IMR-90 (cell line): ENCODE measurements around the gene ZSCAN5A. TPM values are rescaled to one million over a fixed set of nuclear protein-coding genes. Genes with fewer than 3 reads are reported as not detected.

Experiments
- ATAC-seq: fragments of 200-7000 bp; cut with Tn5 transposase; 2 replicates; pipeline ENCODE4 v1.9.1; 2020; ENCODE audit warnings: low read depth, mild to moderate bottlenecking, moderate library complexity
- BruUV-seq: library from RNA; stranded (reverse); fragments of 400-500 nt; replicated peaks from 2 replicates; lab custom pipeline; 2021; lab: Mats Ljungman, UMichigan
- CTCF ChIA-PET: fragments of 300-600 bp; formaldehyde crosslinking; extraction: SDS; loops from one replicate; lab custom pipeline; 2021; ENCODE audit warnings: antibody characterized with exemption; lab: Yijun Ruan, JAX
- POLR2A ChIA-PET: fragments of 300-600 bp; sonication (Branson Sonifier 250); formaldehyde crosslinking; loops from one replicate; lab custom pipeline; 2022; ENCODE audit warnings: antibody characterized with exemption; ENCODE audit not compliant: unreplicated experiment; lab: Charles Lee
- DNase-seq: peaks from one replicate; pipeline ENCODE4 v3.0.0; 2013
- H2AFZ ChIP-seq: replicated peaks from 2 replicates; pipeline ENCODE3; 2013; ENCODE audit warnings: low read length, mild to moderate bottlenecking; ENCODE audit not compliant: poor library complexity
- H2AK5ac ChIP-seq: 2 replicates; pipeline ENCODE4 v1.6.1; 2013; ENCODE audit warnings: low read depth, low read length, inconsistent platforms
- H2AK9ac ChIP-seq: replicated peaks from 2 replicates; pipeline ENCODE3; 2013; ENCODE audit warnings: mild to moderate bottlenecking, low read depth, low read length, moderate library complexity; ENCODE audit not compliant: poor library complexity
- H2BK120ac ChIP-seq: 2 replicates; pipeline ENCODE4 v1.6.1; 2013; ENCODE audit warnings: low read depth, low read length, inconsistent platforms
- H2BK15ac ChIP-seq: 3 replicates; pipeline ENCODE4 v1.6.1; 2013; ENCODE audit warnings: low read depth, low read length, inconsistent platforms
- H2BK20ac ChIP-seq: 2 replicates; pipeline ENCODE4 v1.6.1; 2013; ENCODE audit warnings: low read depth, mild to moderate bottlenecking, inconsistent platforms, low read length, moderate library complexity
- H2BK5ac ChIP-seq: 2 replicates; pipeline ENCODE4 v1.6.1; 2013; ENCODE audit warnings: mild to moderate bottlenecking, low read depth, low read length, inconsistent platforms; ENCODE audit not compliant: poor library complexity, severe bottlenecking
- H3K14ac ChIP-seq: replicated peaks from 2 replicates; pipeline ENCODE4 v1.6.1; 2013; ENCODE audit warnings: low read depth, low read length, inconsistent platforms
- H3K18ac ChIP-seq: 2 replicates; pipeline ENCODE4 v1.6.1; 2013; ENCODE audit warnings: low read depth, low read length, control low read depth
- H3K23ac ChIP-seq: 2 replicates; pipeline ENCODE4 v1.6.1; 2013; ENCODE audit warnings: low read depth, low read length, inconsistent platforms
- H3K27ac ChIP-seq: 2 replicates; pipeline ENCODE4 v1.5.1; 2013; ENCODE audit warnings: mild to moderate bottlenecking, control low read depth, low read length; ENCODE audit not compliant: insufficient read depth
- H3K27me3 ChIP-seq: 2 replicates; pipeline ENCODE4 v1.6.1; 2013; ENCODE audit warnings: low read length; ENCODE audit not compliant: control insufficient read depth, insufficient read depth
- H3K36me3 ChIP-seq: 2 replicates; pipeline ENCODE4 v1.6.1; 2013; ENCODE audit warnings: low read length, mixed read lengths; ENCODE audit not compliant: control insufficient read depth, insufficient read depth
- H3K4ac ChIP-seq: 2 replicates; pipeline ENCODE4 v1.6.1; 2013; ENCODE audit warnings: low read depth, low read length, inconsistent platforms
- H3K4me1 ChIP-seq: 2 replicates; pipeline ENCODE4 v1.6.1; 2013; ENCODE audit warnings: low read length, mixed read lengths; ENCODE audit not compliant: control insufficient read depth, insufficient read depth
- H3K4me2 ChIP-seq: 2 replicates; pipeline ENCODE4 v1.6.1; 2013; ENCODE audit warnings: low read depth, mild to moderate bottlenecking, control low read depth, low read length, moderate library complexity
- H3K4me3 ChIP-seq: 2 replicates; pipeline ENCODE4 v1.5.1; 2013; ENCODE audit warnings: low read depth, mild to moderate bottlenecking, control low read depth, low read length, moderate library complexity; ENCODE audit not compliant: insufficient read depth
- H3K56ac ChIP-seq: 2 replicates; pipeline ENCODE4 v1.6.1; 2013; ENCODE audit warnings: low read length, inconsistent platforms; ENCODE audit not compliant: insufficient read depth; ENCODE audit errors: extremely low read depth
- H3K79me1 ChIP-seq, 2 experiments: 2 replicates each; pipeline ENCODE4 v1.6.1; 2013; ENCODE audit warnings: low read length in 2 of 2, inconsistent platforms in 1 of 2, low read depth in 1 of 2
- H3K9ac ChIP-seq: 2 replicates; pipeline ENCODE4 v1.6.1; 2013; ENCODE audit warnings: low read depth, low read length, control low read depth
- H3K9me1 ChIP-seq: 2 replicates; pipeline ENCODE4 v1.6.1; 2013; ENCODE audit warnings: low read length, inconsistent platforms; ENCODE audit not compliant: insufficient read depth
- H3K9me3 ChIP-seq: 2 replicates; pipeline ENCODE4 v1.6.1; 2013; ENCODE audit warnings: low read length; ENCODE audit not compliant: control insufficient read depth, insufficient read depth
- H4K20me1 ChIP-seq: 2 replicates; pipeline ENCODE4 v1.6.1; 2013; ENCODE audit warnings: low read length, inconsistent platforms; ENCODE audit not compliant: insufficient read depth
- H4K5ac ChIP-seq: 2 replicates; pipeline ENCODE4 v1.6.1; 2013; ENCODE audit warnings: mild to moderate bottlenecking, low read depth, low read length, control low read depth
- H4K8ac ChIP-seq, 2 experiments: 2 replicates each; pipeline ENCODE4 v1.6.1; 2013; ENCODE audit warnings: low read depth in 2 of 2, low read length in 2 of 2, control low read depth in 1 of 2, inconsistent platforms in 1 of 2
- H4K91ac ChIP-seq: 2 replicates; pipeline ENCODE4 v1.6.1; 2013; ENCODE audit warnings: low read depth, low read length, inconsistent platforms; ENCODE audit not compliant: insufficient read depth
- BHLHE40 ChIP-seq: fragments of 150-350 bp; IDR thresholded peaks from 2 replicates; pipeline ENCODE4 v1.6.1; 2016; ENCODE audit warnings: mild to moderate bottlenecking, low read depth, low read length
- CHD1 ChIP-seq: IDR thresholded peaks from 2 replicates; pipeline ENCODE4 v1.6.1; 2012; ENCODE audit warnings: low read depth, low read length, improper control_type of control experiment
- ELK1 ChIP-seq: fragments of 150-350 bp; IDR thresholded peaks from 2 replicates; pipeline ENCODE4 v1.6.1; 2016; ENCODE audit warnings: low read depth, mild to moderate bottlenecking, low read length, moderate library complexity, borderline replicate concordance
- MAFK ChIP-seq: IDR thresholded peaks from 2 replicates; pipeline ENCODE4 v1.6.1; 2012; ENCODE audit warnings: low read depth, low read length, improper control_type of control experiment
- MXI1 ChIP-seq: IDR thresholded peaks from 2 replicates; pipeline ENCODE4 v1.6.1; 2012; ENCODE audit warnings: low read depth, mild to moderate bottlenecking, low read length, moderate library complexity, borderline replicate concordance
- NFE2L2 ChIP-seq: fragments of 150-350 bp; IDR thresholded peaks from 2 replicates; pipeline ENCODE4 v1.6.1; 2016; ENCODE audit warnings: low read depth, mild to moderate bottlenecking, low read length
- RFX5 ChIP-seq: IDR thresholded peaks from 2 replicates; pipeline ENCODE4 v1.8.0; 2012; ENCODE audit warnings: low read depth, mild to moderate bottlenecking, low read length, moderate library complexity
- SMC3 ChIP-seq: fragments of 150-350 bp; IDR thresholded peaks from 2 replicates; pipeline ENCODE4 v1.6.1; 2016; ENCODE audit warnings: low read depth, mild to moderate bottlenecking, antibody characterized with exemption, low read length, moderate library complexity
- WGBS, 2 experiments: methylation state at CpG; one replicate each; pipeline versions ENCODE4 v1.1.5 to v1.1.7; 2013; ENCODE audit warnings: missing lambda C conversion rate in 2 of 2; ENCODE audit not compliant: insufficient read length in 1 of 2; ENCODE audit errors: extremely low coverage in 2 of 2; 5-methylcytosine and 5-hydroxymethylcytosine counted together
- dilution Hi-C: fragments of 300-500 bp; cut with HindIII; formaldehyde crosslinking; loops from one replicate; pipeline ENCODE4 v1.14.3; 2018; ENCODE audit warnings: low sequenced_read_pairs; ENCODE audit not compliant: unreplicated experiment
- in situ Hi-C: fragments of 300-500 bp; cut with MboI; formaldehyde crosslinking; loops from 3 replicates; pipeline ENCODE4 v1.14.3; 2019; ENCODE audit warnings: low sequenced_read_pairs, inconsistent platforms, mixed read lengths
- intact Hi-C: fragments of 100-400 bp; cut with micrococcal nuclease; formaldehyde crosslinking; loops from 2 replicates; pipeline ENCODE4 v1.10.0; 2022
- polyA plus RNA-seq, 3 experiments: library from polyadenylated mRNA; depleted of rRNA; stranded (reverse); fragments of >200 nt; gene quantifications; 2 replicates each; pipeline ENCODE4 v1.2.3, GENCODE V29; 2012; ENCODE audit warnings: low replicate concordance in 1 of 3
- total RNA-seq: library from RNA; depleted of rRNA; stranded (reverse); fragments of >200 nt; gene quantifications from 2 replicates; pipeline ENCODE4 v1.2.3, GENCODE V29; 2012

The ZSCAN5A gene
- total and polyA plus RNA-seq, 2 of the 4 experiments (the other 2 are of a cell fraction): 4.3 to 5.0 TPM

DNA sequence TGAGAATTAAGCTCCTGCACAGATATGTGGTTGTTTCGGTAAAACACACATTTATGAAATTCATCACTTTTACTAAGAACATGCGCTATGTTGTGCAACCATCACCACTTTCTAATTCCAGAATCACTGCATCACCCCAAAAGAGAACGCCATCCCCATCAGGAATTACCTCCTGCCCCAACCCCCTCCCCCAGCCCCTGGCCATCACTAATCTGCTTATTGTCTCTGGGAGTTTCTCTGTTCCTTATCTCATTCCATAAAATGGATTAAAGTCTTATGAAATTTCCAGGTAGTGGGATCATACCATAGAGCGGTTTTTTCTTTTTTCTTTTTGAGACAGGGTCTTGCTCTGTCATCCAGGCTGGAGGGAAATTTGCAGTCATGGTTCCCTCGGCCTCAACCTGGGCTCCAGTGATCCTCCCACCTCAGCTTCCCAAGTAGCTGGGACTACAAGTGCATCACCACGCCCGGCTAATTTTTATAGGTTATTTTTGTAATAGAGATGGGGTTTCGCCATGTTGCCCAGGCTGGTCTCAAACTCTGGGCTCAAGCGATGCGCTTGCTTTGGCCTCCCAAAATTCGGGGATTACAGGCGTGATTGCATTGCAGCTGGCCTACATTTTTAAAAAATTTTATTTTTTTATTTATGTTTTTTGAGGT, 120.5 kb downstream of the ZSCAN5A start:
- Histone ChIP-seq H3K36me3 (no peaks in the 10 kb centered on the region), H3K14ac (no peak overlapping the region), H3K18ac (no peak overlapping the region), H4K8ac (no peak overlapping the region), H3K56ac (no peak overlapping the region), H2AFZ (no peak overlapping the region), H4K20me1 (no peaks in the 10 kb centered on the region), H2BK20ac (no peak overlapping the region), H2AK5ac (no peak overlapping the region), H3K4me1 (no peaks in the 10 kb centered on the region), H3K9me3 (peaks cover 2% of the 10 kb centered on the region; the same call in 1 of the 2 replicates), H2BK15ac (no peak overlapping the region), H3K79me1 (no peaks in the 10 kb centered on the region), H3K9me1 (no peaks in the 10 kb centered on the region), H3K9ac (no peak overlapping the region), H3K4ac (no peak overlapping the region), H3K23ac (no peak overlapping the region), H3K4me2 (no peak overlapping the region), H2BK5ac (no peak overlapping the region), H3K4me3 (no peak overlapping the region), H4K5ac (no peak overlapping the region), H2BK120ac (no peak overlapping the region), H2AK9ac (no peak overlapping the region), H3K27ac (no peak overlapping the region), H4K91ac (no peak overlapping the region), H3K27me3 (no peaks in the 10 kb centered on the region)
- WGBS, 2 experiments: 81% methylated on average over 3 of the region's 12 CpGs; no CpG with 5 or more reads in 1 of the 2 experiments
- POLR2A ChIA-PET: no interaction called here
- no peak for TF ChIP-seq ELK1
- no peak for TF ChIP-seq MXI1
- TF ChIP-seq CHD1: no peak
- no peak for TF ChIP-seq NFE2L2
- TF ChIP-seq RFX5: no peak
- TF ChIP-seq BHLHE40: no peak
- TF ChIP-seq SMC3: no peak
- TF ChIP-seq MAFK: no peak
- ATAC-seq: no peak
- intact Hi-C loops (no loop called here), in situ Hi-C loops (no loop called here), dilution Hi-C loops (no loop called here)
- CTCF ChIA-PET: no interaction called here
- no peak for DNase-seq
- no TSS peak for BruUV-seq
